Kidney (tissue), 14 donors: Measurements from ENCODE around the gene TANC1. TPM values are rescaled to one million over a fixed set of nuclear protein-coding genes. Genes with fewer than 3 reads are reported as not detected.
A peak's percentile ranks its signal among the peaks of the same experiment; 100 is the strongest.
"Not testable (repeated sequence)": the region's sequence is repeated elsewhere in the genome, so short reads cannot be mapped to it uniquely, and the experiment has no call there.

ENCODE experiments used
- DNase-seq, 5 donors: peaks; one replicate each; pipeline ENCODE4 v3.0.0-alpha.2; 2013 to 2020
- FAIRE-seq: peaks from 2 replicates; lab custom pipeline; 2012; peaks lifted over from hg19 to GRCh38; lab: Jason Lieb, UNC
- H3K27ac ChIP-seq, 2 donors: one replicate each; pipeline ENCODE4 v1.7.0; 2013; ENCODE audit warnings: low read depth in 2 of 2, low read length in 2 of 2, inconsistent platforms in 1 of 2
- H3K27me3 ChIP-seq: one replicate; pipeline ENCODE4 v1.7.1; 2013; ENCODE audit warnings: low read length, inconsistent platforms; ENCODE audit not compliant: control insufficient read depth, insufficient read depth
- H3K36me3 ChIP-seq, 3 donors: one replicate each; pipeline versions ENCODE4 v1.7.0 to v1.7.1; 2013; ENCODE audit warnings: low read length in 3 of 3, control low read depth in 1 of 3, inconsistent platforms in 1 of 3; ENCODE audit not compliant: insufficient read depth in 3 of 3, control insufficient read depth in 2 of 3
- H3K4me1 ChIP-seq, 3 donors: one replicate each; pipeline versions ENCODE4 v1.7.0 to v1.7.1; 2013; ENCODE audit warnings: low read length in 3 of 3, inconsistent platforms in 1 of 3, low read depth in 1 of 3; ENCODE audit not compliant: control insufficient read depth in 2 of 3, insufficient read depth in 2 of 3
- H3K4me3 ChIP-seq, 3 donors: one replicate each; pipeline versions ENCODE4 v1.7.0 to v1.8.1; 2013; ENCODE audit warnings: low read length in 3 of 3, control low read depth in 1 of 3, inconsistent platforms in 1 of 3
- H3K9ac ChIP-seq, 3 donors: one replicate each; pipeline versions ENCODE4 v1.7.0 to v1.7.1; 2013; ENCODE audit warnings: low read length in 3 of 3, control low read depth in 1 of 3, inconsistent platforms in 1 of 3
- H3K9me3 ChIP-seq, 3 donors: one replicate each; pipeline versions ENCODE4 v1.7.0 to v1.7.1; 2013; ENCODE audit warnings: low read length in 3 of 3, control low read depth in 1 of 3, inconsistent platforms in 1 of 3; ENCODE audit not compliant: control insufficient read depth in 2 of 3, insufficient read depth in 1 of 3
- CTCF ChIP-seq: IDR thresholded peaks from 3 replicates; pipeline ENCODE4 v1.5.1; 2012; ENCODE audit warnings: mild to moderate bottlenecking, moderate library complexity, borderline replicate concordance; ENCODE audit not compliant: insufficient read depth; ENCODE audit errors: extremely low read depth
- intact Hi-C: fragments of 100-400 bp; cut with DNase I; formaldehyde crosslinking; loops from one replicate; pipeline ENCODE4 v1.11.1; 2022
- polyA plus RNA-seq: library from polyadenylated mRNA; stranded (reverse); fragments of 350-450 nt; fragmentation: Illumina TruSeq; extraction: RNeasy Lipid Tissue Mini Kit (QIAGEN cat#74804); gene quantifications from one replicate; pipeline ENCODE4 v1.2.3, GENCODE V29; 2014; ENCODE audit warnings: low read depth, low replicate concordance; ENCODE audit not compliant: insufficient read depth
- total RNA-seq: library from RNA; stranded (reverse); fragmentation: NEBNext Ultra II Directional; extraction: Animal tissue kit (Norgen Biotek cat#: 25700); gene quantifications from one replicate; pipeline ENCODE4 v1.2.1, GENCODE V29; 2021
- donor health status: control.
- donor health status: control.
- donor health status: control.
- donor health status: control.
- donor health status: control.
- donor health status: DM: yes; HTN: yes; CAD: no.
- donor health status: Normal renal cell carcinoma (clear cell type).

TANC1 gene
- total and polyA plus RNA-seq, 2 donors from 2014 or later = 9.2 to 39.0 TPM

- peaks cover 16 to 48% (median 35%) of the 10 kb centered on the region in 3 donors for H3K4me1 ChIP-seq
- no peaks in the 10 kb centered on the region for H3K27me3 ChIP-seq
- peaks cover 0 to 4% (median 0%) of the 10 kb centered on the region in 3 donors for H3K9me3 ChIP-seq
- peak overlapping the region; percentile 58 to 76 for H3K27ac ChIP-seq
- DNase-seq (peak in 3 of 5 donors; percentile 33 to 87 (median 61)), FAIRE-seq (no peak)
- peak overlapping the region in 1 of 3 donors; percentile 15 for H3K9ac ChIP-seq
- intact Hi-C loops = no loop called here
- peaks cover 0 to 4% (median 2%) of the 10 kb centered on the region in 3 donors for H3K36me3 ChIP-seq
- no peak overlapping the region for H3K4me3 ChIP-seq
- no peak for TF ChIP-seq CTCF
Measured at GRCh38 chr2:159094173-159094737, 125.8 kb downstream of the TANC1 start.

- DNase-seq = no peak
- H3K4me1 ChIP-seq = peaks cover 12 to 35% (median 23%) of the 10 kb centered on the region in 3 donors
Measured at GRCh38 chr2:159095813-159096212, 127.4 kb downstream of the TANC1 start.

GRCh38 chr2:159096302-159096855 is 127.9 kb downstream of the TANC1 start:
- FAIRE-seq, H3K4me3 ChIP-seq, H3K27me3 ChIP-seq, intact Hi-C loops, DNase-seq, H3K36me3 ChIP-seq, H3K9ac ChIP-seq, H3K9me3 ChIP-seq: not testable (repeated sequence)
- Histone ChIP-seq H3K27ac (peak overlapping the region in 1 of 2 donors; percentile 26), H3K4me1 (peaks cover 8 to 29% (median 19%) of the 10 kb centered on the region in 3 donors)

More at GRCh38 chr2:159095813-159096212, 127.4 kb downstream of the TANC1 start:
- Histone ChIP-seq H3K9me3 (peaks cover 0 to 4% (median 0%) of the 10 kb centered on the region in 3 donors), H3K36me3 (peaks cover 0 to 4% (median 2%) of the 10 kb centered on the region in 3 donors), H3K27me3 (no peaks in the 10 kb centered on the region), H3K9ac (no peak overlapping the region), H3K27ac (no peak overlapping the region), H3K4me3 (no peak overlapping the region)
- FAIRE-seq = no peak
- no peak for TF ChIP-seq CTCF
- intact Hi-C loops = no loop called here

GRCh38 chr2:159096901-159097300 is 128.5 kb downstream of the TANC1 start:
- H3K4me1 ChIP-seq = peaks cover 6 to 24% (median 19%) of the 10 kb centered on the region in 3 donors
- no peak overlapping the region for H3K4me3 ChIP-seq
- H3K9me3 ChIP-seq = peaks cover 0 to 4% (median 0%) of the 10 kb centered on the region in 3 donors
- H3K36me3 ChIP-seq = peaks cover 0 to 4% (median 2%) of the 10 kb centered on the region in 3 donors
- no peak overlapping the region for H3K9ac ChIP-seq
- TF ChIP-seq CTCF = no peak
- intact Hi-C loops = no loop called here
- DNase-seq (no peak), FAIRE-seq (no peak)
- H3K27me3 ChIP-seq = no peaks in the 10 kb centered on the region
- H3K27ac ChIP-seq = peak overlapping the region in 1 of 2 donors; percentile 26
